HUES48 (cell line): ENCODE data around the gene PLD5.

Source experiments
- H3K27ac ChIP-seq: one replicate; pipeline ENCODE4 v1.7.0; 2013; ENCODE audit warnings: low read depth, low read length, inconsistent platforms
- H3K27me3 ChIP-seq: 2 replicates; pipeline ENCODE4 v1.6.1; 2013; ENCODE audit warnings: mild to moderate bottlenecking, low read length; ENCODE audit not compliant: control insufficient read depth, insufficient read depth
- H3K36me3 ChIP-seq: 2 replicates; pipeline ENCODE4 v1.6.1; 2013; ENCODE audit warnings: low read length; ENCODE audit not compliant: control insufficient read depth, insufficient read depth
- H3K4me1 ChIP-seq: 2 replicates; pipeline ENCODE4 v1.6.1; 2013; ENCODE audit warnings: mild to moderate bottlenecking, low read length; ENCODE audit not compliant: control insufficient read depth, insufficient read depth
- H3K4me3 ChIP-seq: 2 replicates; pipeline ENCODE4 v1.5.1; 2013; ENCODE audit warnings: mild to moderate bottlenecking, low read depth, low read length
- H3K9ac ChIP-seq: 2 replicates; pipeline ENCODE4 v1.6.1; 2013; ENCODE audit warnings: mild to moderate bottlenecking, low read depth, low read length, moderate library complexity
- H3K9me3 ChIP-seq: 2 replicates; pipeline ENCODE4 v1.6.1; 2013; ENCODE audit warnings: low read length; ENCODE audit not compliant: control insufficient read depth, insufficient read depth

The PLD5 gene

GRCh38 chr1:242178924-242179708 is 345.4 kb downstream of the PLD5 start:
- no peaks in the 10 kb centered on the region for H3K9me3 ChIP-seq
- H3K27ac ChIP-seq = peak overlapping the region; percentile 62
- H3K4me1 ChIP-seq = peaks cover 23% of the 10 kb centered on the region
- no peak overlapping the region for H3K4me3 ChIP-seq
- H3K36me3 ChIP-seq = no peaks in the 10 kb centered on the region
- H3K9ac ChIP-seq = no peak overlapping the region
- no peaks in the 10 kb centered on the region for H3K27me3 ChIP-seq

GRCh38 chr1:242178436-242178835 is 346.1 kb downstream of the PLD5 start:
- Histone ChIP-seq H3K27ac (peak overlapping the region; percentile 62), H3K4me3 (no peak overlapping the region), H3K27me3 (no peaks in the 10 kb centered on the region), H3K4me1 (peaks cover 23% of the 10 kb centered on the region), H3K36me3 (no peaks in the 10 kb centered on the region), H3K9ac (no peak overlapping the region), H3K9me3 (no peaks in the 10 kb centered on the region)

GRCh38 chr1:242162140-242162539 is 362.4 kb downstream of the PLD5 start:
- Histone ChIP-seq H3K9me3 (no peaks in the 10 kb centered on the region), H3K4me1 (peaks cover 15% of the 10 kb centered on the region), H3K4me3 (no peak overlapping the region), H3K36me3 (no peaks in the 10 kb centered on the region), H3K9ac (no peak overlapping the region), H3K27ac (no peak overlapping the region), H3K27me3 (no peaks in the 10 kb centered on the region)

GRCh38 chr1:242147096-242147976 is 377.2 kb downstream of the PLD5 start:
- H3K9ac ChIP-seq = no peak overlapping the region
- peak overlapping the region; percentile 74 for H3K27ac ChIP-seq
- peaks cover 13% of the 10 kb centered on the region for H3K4me1 ChIP-seq
- no peaks in the 10 kb centered on the region for H3K9me3 ChIP-seq
- no peak overlapping the region for H3K4me3 ChIP-seq
- no peaks in the 10 kb centered on the region for H3K36me3 ChIP-seq
- no peaks in the 10 kb centered on the region for H3K27me3 ChIP-seq

GRCh38 chr1:242146652-242147051 is 377.8 kb downstream of the PLD5 start:
- Histone ChIP-seq H3K27me3 (no peaks in the 10 kb centered on the region), H3K9me3 (no peaks in the 10 kb centered on the region), H3K27ac (peak overlapping the region; percentile 74), H3K4me1 (peaks cover 13% of the 10 kb centered on the region), H3K36me3 (no peaks in the 10 kb centered on the region), H3K4me3 (no peak overlapping the region), H3K9ac (no peak overlapping the region)

- H3K36me3 ChIP-seq = no peaks in the 10 kb centered on the region
- 0 out of 2 replicates have a peak, but pooled peaks cover under 1% of the 10 kb centered on the region for H3K4me1 ChIP-seq
- H3K27ac ChIP-seq = no peak overlapping the region
- H3K9ac ChIP-seq = no peak overlapping the region
- no peaks in the 10 kb centered on the region for H3K27me3 ChIP-seq
- no peak overlapping the region for H3K4me3 ChIP-seq
- no peaks in the 10 kb centered on the region for H3K9me3 ChIP-seq
Observed at GRCh38 chr1:242140836-242141235, 383.7 kb downstream of the PLD5 start.

GRCh38 chr1:242139986-242140385 is 384.5 kb downstream of the PLD5 start:
- no peaks in the 10 kb centered on the region for H3K4me1 ChIP-seq
- no peaks in the 10 kb centered on the region for H3K9me3 ChIP-seq
- H3K4me3 ChIP-seq = no peak overlapping the region
- H3K36me3 ChIP-seq = no peaks in the 10 kb centered on the region
- H3K27me3 ChIP-seq = no peaks in the 10 kb centered on the region
- no peak overlapping the region for H3K27ac ChIP-seq
- no peak overlapping the region for H3K9ac ChIP-seq

GRCh38 chr1:242139442-242139841 is 385.1 kb downstream of the PLD5 start:
- Histone ChIP-seq H3K9ac (no peak overlapping the region), H3K4me1 (no peaks in the 10 kb centered on the region), H3K4me3 (no peak overlapping the region), H3K9me3 (no peaks in the 10 kb centered on the region), H3K27ac (no peak overlapping the region), H3K27me3 (no peaks in the 10 kb centered on the region), H3K36me3 (no peaks in the 10 kb centered on the region)

- Histone ChIP-seq H3K9me3 (peaks cover 5% of the 10 kb centered on the region; the same call in 1 of the 2 replicates), H3K27ac (no peak overlapping the region), H3K4me1 (no peaks in the 10 kb centered on the region), H3K27me3 (no peaks in the 10 kb centered on the region), H3K36me3 (no peaks in the 10 kb centered on the region), H3K9ac (no peak overlapping the region), H3K4me3 (no peak overlapping the region)
Observed at GRCh38 chr1:242133796-242134195, 390.7 kb downstream of the PLD5 start.

- Histone ChIP-seq H3K27ac (no peak overlapping the region), H3K9ac (no peak overlapping the region), H3K4me3 (no peak overlapping the region), H3K27me3 (no peaks in the 10 kb centered on the region), H3K4me1 (no peaks in the 10 kb centered on the region), H3K36me3 (no peaks in the 10 kb centered on the region), H3K9me3 (peaks cover 5% of the 10 kb centered on the region; the same call in 1 of the 2 replicates)
Observed at GRCh38 chr1:242133351-242133750, 391.1 kb downstream of the PLD5 start.
